ENCODE data around the gene METRNL.

GRCh38 chr17:83083368-83084201 lies 4.2 kb downstream of the METRNL start:
- TF ChIP-seq CTCF (IDR thresholded peaks at IDR 0.05; ENCODE audit: low read length) (no peak), EZH2 (IDR thresholded peaks at IDR 0.05; ENCODE audit: borderline replicate concordance, low read length) (no peak)

Data from OCI-LY1 (cell line).